ENCODE data around the gene TPGS1.
"Not testable (repeated sequence)": the region's sequence is repeated elsewhere in the genome, so short reads cannot be mapped to it uniquely, and the experiment has no call there.

TPGS1 gene

DNA sequence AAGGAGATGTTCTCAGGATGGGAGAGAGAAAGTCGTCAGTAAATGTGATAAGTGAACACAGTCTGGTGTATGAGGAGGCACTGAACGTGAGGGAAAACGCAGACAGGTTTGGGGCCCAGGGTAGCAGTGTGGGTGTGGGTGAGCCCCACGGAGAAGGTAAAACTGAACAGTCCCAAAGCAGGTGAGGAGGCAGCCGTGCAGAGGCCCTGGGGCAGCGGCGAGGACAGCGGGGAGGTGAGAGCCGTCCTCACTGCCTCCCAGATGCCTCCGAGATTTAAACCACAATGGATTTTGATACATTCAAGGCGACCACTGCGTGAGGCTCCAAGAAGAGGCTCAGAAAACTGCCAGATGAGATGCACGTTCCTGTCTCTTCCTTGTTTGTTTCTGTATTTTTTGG, 31.9 kb upstream of the TPGS1 start:
- no peak for DNase-seq (ENCODE audit: low read depth, low spot score)

DNA sequence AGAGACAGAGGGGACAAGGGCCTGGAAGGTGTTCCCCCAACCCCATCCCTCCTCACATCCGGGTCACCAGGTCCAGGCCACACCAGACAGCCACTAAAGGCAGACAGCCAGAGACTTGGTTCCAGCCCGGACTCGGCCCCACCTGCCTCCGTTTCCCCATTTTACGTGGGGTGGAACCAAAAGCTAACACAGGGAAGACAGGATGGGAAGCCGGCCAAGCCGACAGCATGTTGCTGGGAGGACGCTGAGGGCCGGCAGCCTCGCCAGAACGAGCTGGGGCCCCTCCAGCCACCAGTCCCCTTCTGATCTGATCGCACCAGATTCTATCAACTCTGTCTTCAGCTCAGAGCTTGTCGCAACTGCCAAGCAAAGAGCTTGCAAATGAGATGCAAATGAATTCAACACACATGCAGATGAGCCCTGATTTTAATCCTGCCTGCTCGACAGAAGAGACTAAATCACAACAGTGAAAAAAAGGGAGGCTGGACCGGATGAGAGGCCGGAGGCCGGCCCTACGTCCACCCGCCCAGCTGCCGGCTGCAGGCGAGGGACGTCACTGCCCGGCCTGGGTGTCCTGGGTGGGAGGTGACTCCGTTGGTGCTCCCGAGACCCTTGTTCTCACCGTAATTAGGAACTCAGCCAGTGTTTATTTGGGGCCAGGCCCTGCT, 28.9 kb upstream of the TPGS1 start:
- DNase-seq (ENCODE audit: low read depth, low spot score), result no peak

DNA sequence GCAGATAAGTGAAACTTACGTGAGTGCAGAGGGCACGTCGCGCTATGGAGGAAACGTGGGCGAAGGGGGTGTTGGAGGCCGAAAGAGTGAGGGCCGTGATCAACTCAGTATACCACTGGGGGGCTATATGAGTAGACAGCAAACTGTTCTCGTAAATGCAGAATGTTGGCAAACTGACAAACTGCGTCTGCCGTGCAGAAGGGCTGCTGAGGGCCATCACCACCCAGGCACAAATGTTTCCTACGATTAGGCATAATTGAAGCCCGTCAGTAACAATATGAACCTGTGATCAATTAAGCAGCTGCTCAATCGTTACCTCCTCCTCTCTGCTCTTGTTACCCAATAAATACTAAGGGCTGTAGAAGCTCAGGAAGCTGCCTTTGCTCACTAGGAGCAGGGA, 28.3 kb upstream of the TPGS1 start:
- no peak for DNase-seq (ENCODE audit: low read depth, low spot score)

DNA sequence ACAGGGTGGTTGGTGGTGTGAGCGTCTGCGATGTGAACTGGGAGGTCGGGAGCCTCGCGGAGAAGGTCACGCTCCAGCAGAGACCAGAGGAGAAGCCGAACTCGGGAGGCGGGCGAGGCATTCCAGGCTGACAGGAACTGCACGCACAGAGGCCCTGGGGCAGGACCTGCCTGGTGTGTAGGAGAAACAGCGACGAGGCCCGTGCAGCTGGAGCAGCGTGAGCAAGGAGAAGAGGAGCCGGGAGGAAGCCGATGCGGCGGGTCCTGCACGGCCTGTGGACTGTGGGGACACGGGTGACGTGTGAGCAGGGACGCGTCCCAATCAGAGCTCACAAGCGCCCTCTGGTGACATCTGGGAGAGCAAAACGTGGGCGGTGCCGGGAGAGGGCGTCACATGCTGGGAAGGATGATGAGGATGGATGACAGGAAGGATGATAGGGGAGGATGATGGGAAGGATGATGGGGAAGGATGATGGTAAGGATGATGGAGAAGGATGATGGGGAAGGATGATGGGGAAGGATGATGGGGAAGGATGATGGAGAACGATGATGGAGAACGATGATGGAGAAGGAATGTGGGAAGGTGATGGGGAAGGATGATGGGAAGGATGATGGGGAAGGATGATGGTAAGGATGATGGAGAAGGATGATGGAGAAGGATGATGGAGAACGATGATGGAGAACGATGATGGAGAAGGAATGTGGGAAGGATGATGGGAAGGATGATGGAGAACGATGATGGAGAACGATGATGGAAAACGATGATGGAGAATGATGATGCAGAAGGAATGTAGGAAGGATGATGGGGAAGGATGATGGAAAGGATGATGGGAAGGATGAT, 27.1 kb upstream of the TPGS1 start:
- peak; percentile 51 for DNase-seq (ENCODE audit: low read depth, low spot score)

DNA sequence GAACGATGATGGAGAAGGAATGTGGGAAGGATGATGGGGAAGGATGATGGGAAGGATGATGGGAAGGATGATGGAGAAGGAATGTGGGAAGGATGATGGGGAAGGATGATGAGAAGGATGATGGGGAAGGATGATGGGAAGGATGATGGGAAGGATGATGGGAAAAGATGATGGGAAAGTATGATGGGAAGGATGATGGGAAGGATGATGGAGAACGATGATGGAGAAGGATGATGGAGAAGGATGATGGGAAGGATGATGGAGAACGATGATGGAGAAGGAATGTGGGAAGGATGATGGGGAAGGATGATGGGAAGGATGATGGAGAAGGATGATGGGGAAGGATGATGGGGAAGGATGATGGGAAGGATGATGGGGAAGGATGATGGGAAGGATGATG, 26.2 kb upstream of the TPGS1 start:
- DNase-seq (ENCODE audit: low read depth, low spot score), result not testable (repeated sequence)

DNA sequence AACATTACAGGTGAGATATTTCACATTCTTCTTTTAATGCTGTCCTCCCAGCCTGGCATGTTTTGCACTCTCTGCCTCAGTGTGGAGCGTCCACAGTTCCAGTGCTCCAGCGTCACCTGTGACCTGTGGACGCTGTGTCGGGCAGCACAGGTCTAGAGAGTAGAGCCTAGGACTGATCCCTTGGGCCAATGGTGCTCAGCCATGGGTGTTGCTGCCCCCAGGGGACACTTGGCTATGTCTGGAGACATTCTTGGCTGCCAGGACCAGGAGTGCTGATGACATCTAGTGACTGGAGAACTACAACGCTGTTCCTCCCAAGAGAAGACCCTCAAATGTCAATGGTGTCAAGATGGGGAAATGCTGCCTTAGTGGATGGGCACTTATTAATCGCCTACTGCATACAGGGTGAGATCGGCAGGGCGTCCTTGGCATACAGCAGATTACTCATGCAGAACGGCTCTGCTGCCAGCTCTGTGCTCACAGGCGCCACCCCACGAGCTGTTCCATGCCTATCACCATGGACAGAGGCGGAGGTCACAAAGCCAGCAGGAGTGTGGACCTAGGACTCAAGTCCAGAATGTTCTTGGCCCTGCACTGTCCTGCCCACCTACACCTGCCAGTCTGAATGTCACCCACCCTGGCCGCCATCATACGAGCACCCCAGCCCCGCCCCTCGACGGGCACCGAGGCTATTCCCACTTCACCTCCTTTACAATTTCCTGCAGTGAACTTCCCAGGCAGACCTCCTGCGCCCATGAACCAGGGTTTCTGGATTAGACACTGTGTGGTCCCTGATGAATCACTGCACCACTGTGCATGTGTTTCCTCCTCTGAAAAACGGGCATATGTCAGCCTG, 24.9 kb upstream of the TPGS1 start:
- no peak for DNase-seq (ENCODE audit: low read depth, low spot score)

DNA sequence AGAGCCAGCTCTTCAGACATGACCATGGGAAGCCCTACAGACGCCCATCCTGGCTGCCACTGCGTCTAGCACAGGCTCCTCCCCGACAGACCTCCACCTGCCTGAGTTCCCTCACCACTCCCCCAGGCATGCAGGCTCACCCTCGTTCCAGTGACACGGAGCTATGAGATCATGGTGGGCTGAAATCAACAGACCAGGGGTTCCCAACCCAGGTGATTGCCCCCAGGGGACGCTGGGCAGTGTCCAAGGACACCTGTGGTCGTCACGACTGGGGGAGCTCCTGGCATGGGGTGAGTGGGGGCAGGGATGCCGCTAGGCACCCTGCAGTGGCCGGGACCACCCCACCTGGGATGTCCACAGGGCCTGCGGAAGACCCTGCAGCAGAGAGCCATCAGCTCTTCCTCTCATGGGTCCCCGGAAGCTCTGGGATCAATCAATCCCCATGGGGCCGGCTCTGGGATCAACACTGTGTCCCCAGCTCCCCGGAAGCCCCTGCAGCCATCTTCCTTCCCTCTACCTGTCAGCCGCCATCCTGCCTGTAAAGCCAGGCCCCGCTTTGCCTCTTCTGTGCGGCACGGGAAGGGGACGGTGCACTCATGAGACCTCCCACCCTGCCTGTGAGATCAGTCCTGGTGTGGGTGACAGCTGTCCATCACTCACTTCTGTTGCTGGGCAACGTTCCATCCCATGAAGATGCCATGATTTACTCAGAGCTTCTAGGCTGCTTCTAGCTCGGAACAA, 23.8 kb upstream of the TPGS1 start:
- no peak for DNase-seq (ENCODE audit: low read depth, low spot score)

DNA sequence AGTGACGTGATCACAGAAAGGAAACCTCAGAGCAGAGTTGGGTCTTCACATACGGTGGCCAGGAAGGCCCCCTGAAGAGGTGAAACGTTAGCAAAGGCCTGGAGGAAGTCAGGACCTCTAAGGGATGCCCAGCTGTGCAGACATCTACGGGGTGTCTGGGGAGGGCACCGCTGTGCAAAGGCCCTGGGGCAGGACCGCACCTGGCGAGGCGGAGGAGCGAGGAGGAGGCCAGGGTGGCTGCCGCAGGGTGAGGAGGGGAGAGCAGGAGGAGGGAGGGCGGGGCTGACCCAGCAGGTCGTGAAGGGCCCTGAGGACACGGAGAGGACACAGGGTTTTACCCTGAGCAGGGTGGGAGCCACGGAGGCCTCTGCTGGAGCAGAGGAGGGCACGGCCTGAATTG, 22.8 kb upstream of the TPGS1 start:
- DNase-seq (ENCODE audit: low read depth, low spot score), result no peak

DNA sequence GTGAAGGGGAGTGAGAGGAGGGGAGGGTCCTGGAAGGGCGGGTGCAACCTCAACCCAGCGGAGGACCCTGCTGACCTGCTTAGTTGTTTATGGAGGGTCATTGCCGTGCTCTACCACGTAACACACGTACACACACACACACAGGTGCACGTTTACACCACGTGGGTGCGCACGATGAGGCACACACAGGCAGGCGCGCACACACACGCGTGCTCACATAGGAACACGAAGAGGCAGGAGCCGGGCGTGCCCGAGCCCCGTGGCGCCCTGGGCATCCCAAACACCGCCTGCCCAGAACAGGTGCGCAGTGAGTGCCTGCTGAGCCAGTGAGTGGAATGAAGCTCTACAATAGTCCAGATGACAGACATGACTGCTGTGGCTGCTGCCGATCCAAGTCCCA, 22.2 kb upstream of the TPGS1 start:
- DNase-seq (ENCODE audit: low read depth, low spot score), result no peak

DNA sequence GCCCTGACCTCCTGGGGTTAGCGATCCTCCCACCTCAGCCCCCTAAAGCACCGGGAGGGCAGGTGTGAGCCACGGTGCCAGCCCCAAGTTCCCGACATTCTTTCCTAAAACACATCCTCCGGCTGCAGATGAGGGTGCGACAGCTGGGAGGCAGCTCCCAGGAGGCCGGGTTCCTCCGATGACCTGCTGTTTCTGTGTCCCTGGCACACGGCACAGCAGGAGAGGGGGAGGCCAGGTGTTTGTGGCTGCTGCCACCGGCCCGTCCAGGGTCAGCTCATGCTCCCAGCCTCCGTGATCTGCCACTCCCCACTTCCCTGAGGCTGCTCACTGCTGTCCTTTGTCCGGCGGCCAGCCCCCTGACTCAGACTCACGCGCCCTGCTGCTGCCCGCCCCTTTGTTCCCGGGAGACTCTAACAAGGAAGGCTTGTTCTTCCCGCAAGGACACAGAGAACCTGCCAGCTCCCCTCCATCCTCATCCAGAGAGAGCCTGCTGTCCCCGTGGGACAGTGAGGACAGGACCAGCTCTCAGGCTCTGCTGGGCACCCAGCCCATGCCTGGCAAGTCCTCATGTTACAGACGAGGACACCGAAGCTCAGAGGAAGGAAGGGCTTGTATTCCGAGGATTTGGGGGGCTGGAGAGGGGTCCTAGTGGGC, 21.6 kb upstream of the TPGS1 start:
- peak; percentile 91 for DNase-seq (ENCODE audit: low read depth, low spot score)

DNA sequence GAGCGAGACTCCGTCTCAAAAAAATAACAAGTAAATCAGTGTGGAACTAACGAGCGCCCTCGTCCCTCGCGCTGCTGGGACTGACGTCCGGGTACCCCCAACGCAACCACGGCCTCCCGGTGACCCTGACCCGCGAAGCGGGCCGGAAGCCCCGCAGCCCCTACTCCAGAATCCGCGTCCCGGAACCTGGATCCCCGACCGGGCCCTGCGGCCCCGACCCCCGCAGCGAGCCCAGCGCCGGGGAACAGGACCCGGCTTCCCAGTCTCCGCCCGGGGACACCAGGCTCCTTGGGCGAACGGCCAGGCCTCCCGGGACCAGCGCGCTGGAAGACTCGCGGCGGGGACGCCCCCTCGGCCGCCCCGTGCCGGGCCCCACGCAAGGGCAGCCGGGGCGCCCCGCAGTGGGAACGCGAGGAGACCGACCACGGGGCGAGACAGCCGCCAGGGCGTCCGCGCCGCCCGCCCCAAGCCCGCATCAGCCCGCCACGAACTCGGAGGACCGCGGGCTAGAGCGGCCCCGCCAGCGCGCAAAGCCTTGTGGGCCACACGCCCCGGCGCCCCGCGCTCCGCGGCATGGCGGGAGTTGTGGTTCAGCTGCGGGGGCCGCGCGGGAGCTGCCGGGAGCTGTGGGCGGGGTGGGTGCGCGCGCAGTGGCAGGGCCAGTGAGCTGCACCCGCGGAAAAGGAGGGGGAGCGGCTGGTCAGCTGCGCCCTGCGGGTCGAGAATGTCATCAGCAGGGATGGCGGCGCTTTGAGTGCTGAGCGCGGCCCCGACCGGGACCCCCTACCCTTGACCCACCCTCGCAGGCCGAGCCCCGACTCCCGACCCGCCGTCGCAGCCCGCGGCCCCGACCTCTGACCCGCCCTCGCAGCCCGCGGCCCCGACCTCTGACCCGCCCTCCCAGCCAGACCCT, 18.5 kb upstream of the TPGS1 start:
- DNase-seq (ENCODE audit: low read depth, low spot score), result peak; percentile 99

DNA sequence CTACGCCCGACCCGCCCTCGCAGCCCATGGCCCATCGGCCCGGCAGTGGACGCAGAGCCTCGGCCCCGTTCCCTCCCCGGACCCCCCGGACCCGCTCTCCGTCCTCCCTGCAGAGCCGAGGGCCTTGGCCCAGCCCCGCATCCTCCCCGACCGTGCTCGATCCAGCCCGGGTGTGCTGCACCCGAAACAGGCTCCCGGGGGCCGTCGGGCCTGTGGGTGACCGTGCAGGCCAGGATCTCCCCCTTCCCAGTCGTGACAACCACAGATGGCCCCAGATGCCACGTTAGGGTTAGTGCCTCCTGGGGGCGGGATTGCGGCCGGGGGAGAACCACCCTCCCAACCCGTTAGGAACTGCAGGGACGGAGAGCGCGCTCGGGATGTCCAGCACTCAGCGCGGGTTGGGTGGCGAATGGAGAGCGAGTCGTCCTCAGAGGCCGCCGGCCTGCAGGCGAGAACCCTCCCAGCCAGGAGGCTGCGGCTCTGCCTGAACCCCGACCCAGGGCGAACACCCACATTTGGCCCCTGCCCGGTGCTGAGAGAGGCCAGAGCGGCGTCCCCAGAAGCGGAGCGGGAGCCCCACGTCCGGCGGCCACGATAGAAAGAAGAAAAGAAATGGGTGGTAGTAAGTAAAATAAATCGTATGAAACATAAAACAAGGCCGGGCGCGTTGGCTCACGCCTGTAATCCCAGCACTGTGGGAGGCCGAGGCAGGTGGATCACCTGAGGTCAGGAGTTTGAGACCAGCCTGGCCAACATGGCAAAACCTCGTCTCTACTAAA, 17.7 kb upstream of the TPGS1 start:
- DNase-seq (ENCODE audit: low read depth, low spot score), result peak; percentile 55

DNA sequence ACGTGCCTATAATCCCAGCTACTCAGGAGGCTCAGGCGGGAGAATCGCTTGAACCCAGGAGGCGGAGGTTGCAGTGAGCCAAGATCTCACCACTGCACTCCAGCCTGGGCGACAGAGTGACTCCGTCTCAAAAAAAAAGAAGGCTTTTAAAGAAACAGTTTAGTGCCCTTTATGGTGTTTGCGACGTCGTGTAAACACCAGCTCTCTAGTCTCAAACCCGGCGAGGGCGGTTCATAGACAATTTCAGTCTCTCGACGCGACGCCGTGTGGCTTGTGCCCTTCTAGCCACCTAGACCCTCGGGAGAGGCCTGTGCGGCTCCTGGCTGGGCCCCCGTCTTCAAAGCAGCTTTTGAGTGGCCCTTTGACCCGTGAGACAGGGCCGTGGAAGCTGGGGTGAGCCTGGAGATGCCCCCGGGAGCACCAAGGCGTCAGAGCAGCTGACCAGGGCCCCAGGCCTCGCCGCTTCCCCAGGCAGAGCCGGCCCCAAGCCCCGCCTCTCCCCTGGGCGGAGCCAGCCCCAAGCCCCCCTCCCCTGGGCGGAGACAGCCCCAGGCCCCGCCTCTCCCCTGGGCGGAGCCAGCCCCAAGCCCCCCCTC, 16.1 kb upstream of the TPGS1 start:
- DNase-seq (ENCODE audit: low read depth, low spot score), result no peak

DNA sequence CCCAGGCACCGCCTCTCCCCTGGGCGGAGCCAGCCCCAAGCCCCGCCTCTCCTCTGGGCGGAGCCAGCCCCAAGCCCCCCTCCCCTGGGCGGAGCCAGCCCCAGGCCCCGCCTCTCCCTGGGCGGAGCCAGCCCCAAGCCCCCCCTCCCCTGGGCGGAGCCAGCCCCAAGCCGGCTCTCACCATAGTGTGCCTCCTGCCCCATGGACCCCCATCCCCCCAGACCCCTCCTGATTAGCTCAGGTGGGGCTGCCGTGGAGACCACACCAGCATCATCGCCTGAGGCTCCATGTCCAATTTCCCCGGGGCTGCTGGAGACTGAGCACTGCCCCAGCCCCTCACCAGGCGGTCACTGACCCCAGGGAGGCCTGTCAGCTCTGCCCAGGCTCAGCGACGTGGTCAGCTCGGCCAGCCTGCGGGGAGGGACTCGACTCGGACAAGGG, 15.2 kb upstream of the TPGS1 start:
- DNase-seq (ENCODE audit: low read depth, low spot score), result no peak

DNA sequence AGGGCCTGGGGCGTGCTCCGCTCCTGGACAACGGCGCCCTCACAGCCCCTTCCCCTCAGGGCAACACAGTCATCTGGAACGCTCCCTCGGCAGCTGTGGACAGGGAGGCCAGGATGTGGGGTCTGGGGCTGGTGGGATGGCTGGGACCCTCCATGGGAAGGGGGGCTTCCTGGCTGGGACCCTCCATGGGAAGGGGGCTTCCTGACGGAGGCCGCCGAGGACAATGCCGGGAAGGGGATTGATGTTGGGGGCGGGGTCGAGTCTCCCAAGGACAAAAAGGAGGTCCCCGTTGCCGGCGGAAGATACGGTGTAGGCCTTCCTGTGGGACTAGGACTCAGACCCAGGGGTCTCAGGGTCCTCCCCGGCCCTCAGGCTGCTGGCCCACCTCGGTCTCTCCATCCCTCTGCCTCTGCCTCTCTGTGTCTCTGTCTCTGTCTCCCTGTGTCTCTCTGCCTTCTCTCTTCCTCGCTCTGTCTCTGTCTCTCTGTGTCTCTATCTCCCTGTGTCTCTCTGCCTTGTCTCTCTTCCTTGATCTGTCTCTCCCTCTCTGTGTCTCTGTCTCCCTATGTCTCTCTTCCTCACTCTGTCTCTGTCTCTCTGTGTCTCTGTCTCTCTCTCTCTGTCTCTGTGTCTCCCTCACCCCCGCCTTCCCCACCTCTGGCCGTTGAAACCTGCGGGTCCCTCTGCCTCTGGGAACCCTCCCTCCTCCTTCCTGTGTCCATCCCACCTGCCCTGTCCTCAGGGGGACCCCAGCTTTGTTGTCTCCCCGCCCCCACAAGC, 13.7 kb upstream of the TPGS1 start:
- DNase-seq (ENCODE audit: low read depth, low spot score), result no peak

DNA sequence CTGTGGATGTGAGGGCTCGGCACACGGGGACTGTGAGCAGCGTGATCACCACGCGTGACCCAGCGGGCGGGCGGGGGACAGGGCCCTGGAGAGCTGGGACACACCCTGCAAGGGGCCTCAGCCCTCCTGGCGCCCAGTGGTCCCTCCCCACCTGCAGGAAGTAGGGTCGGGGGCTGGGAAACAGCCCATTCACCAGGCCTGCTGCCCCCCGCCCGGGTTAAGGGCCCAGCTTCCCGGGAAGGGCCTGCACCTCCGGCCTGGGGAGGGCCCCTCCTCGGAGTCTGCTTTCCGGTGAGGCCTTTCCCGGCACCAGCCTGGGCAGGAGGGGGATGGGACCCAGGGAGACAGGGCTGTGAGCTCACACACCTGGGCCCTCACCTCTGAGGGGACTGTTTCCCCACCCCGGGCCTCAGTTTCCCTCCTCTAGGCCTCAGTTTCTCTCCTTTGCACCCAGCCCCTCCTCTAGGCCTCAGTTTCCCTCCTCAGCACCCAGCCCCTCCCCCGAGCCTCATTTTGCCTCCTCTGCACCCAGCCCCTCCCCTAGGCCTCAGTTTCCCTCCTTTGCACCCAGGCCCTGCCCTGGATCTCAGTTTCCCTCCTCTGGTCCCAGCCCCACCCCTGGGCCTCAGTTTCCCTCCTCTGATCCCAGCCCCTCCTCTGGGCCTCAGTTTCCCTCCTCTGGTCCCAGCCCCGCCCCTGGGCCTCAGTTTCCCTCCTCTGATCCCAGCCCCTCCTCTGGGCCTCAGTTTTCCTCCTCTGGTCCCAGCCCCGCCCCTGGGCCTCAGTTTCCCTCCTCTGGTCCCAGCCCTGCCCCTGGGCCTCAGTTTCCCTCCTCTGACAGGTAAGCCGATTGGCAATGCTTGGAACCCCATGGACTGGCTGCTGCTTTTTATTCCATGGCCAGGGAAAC, 12.9 kb upstream of the TPGS1 start:
- DNase-seq (ENCODE audit: low read depth, low spot score), result no peak

DNA sequence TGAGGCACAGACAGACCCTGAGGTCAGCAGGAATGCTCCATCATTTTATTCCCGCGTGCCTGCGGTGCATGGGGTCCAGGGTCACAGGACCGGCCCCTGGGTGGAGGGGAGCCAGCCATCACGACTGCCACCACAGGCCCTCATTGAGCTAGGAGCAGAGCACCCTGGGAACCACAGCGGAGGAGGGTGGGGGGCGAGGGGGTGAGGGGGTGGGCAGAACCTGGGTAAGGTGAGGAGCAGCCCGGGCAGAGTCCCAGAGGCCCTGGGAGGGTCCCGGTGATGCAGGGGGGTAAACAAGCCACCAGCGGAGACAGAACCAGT, 12.3 kb upstream of the TPGS1 start:
- DNase-seq (ENCODE audit: low read depth, low spot score), result no peak

Data from astrocyte of the hippocampus (primary cell).